Measurements from ENCODE around the gene IRX4. TPM values are rescaled to one million over a fixed set of nuclear protein-coding genes. Genes with fewer than 3 reads are reported as not detected.

Gene IRX4
- total and polyA plus RNA-seq, 2 of the 4 experiments (the other 2 are of a cell fraction), result not detected

DNA sequence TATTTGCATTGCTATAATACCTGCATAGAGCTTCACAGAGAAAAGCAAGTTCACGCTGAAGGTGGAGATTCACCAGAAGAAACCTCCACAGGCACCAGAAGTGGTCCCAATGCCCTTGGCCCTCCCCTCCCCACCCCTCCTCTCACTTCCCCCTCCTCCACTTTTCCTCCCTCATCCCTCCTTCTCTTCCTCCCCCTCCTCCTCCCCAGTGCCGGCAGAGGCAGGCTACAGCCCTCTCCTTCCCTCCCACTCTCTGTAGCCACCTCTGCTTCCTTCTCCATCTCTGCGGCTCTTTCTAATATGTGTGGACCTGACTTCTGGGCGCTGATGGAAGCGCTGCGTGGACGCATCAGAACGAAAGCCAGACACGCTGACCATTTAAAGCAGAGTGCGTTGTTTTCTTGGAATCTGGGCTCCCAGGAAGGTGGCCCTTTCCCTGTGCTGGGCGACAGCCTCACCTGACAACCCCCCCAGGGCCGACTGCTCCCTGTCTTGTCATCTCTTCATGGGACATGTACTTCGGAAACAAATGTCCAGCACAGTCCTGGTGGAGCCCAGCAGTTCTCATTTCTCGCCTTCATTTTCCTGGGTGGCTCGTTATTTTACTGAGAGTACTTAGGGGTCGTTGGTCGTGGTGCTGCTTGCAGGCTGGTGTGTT is 52.0 kb downstream of the IRX4 start:
- Histone ChIP-seq H3K9me1 (ENCODE audit: insufficient read depth, low read length) (0 out of 2 replicates have a peak, but pooled peaks cover 2% of the 10 kb centered on the region), H2BK15ac (ENCODE audit: low read depth, low read length) (no peak overlapping the region), H3K23ac (ENCODE audit: low read depth, low read length) (no peak overlapping the region), H3K27me3 (ENCODE audit: control insufficient read depth, insufficient read depth, low read length) (peaks cover 23% of the 10 kb centered on the region), H4K91ac (ENCODE audit: insufficient read depth, low read depth, low read length) (no peak overlapping the region), H4K5ac (ENCODE audit: low read depth, low read length) (no peak overlapping the region), H3K4me3 (ENCODE audit: insufficient read depth, low read depth, low read length) (no peak overlapping the region), H3K4me1 (ENCODE audit: control insufficient read depth, insufficient read depth, low read length) (no peaks in the 10 kb centered on the region; the same call in 1 of the 2 replicates), H2BK20ac (ENCODE audit: low read depth, low read length) (no peak overlapping the region), H3K27ac (ENCODE audit: insufficient read depth, low read length) (no peak overlapping the region), H2BK5ac (ENCODE audit: low read depth, low read length, poor library complexity, severe bottlenecking) (no peak overlapping the region), H3K9ac (ENCODE audit: low read depth, low read length) (no peak overlapping the region), H2BK120ac (ENCODE audit: low read depth, low read length) (no peak overlapping the region), H3K56ac (ENCODE audit: extremely low read depth, insufficient read depth, low read length) (no peak overlapping the region), H3K4ac (ENCODE audit: low read depth, low read length) (no peak overlapping the region), H3K36me3 (ENCODE audit: control insufficient read depth, insufficient read depth, low read length) (peaks cover 5% of the 10 kb centered on the region), H4K20me1 (ENCODE audit: insufficient read depth, low read length) (no peaks in the 10 kb centered on the region), H2AK9ac (replicated peaks; ENCODE audit: low read depth, low read length, poor library complexity) (no peak overlapping the region), H2AFZ (replicated peaks; ENCODE audit: low read length, poor library complexity) (no peak overlapping the region), H2AK5ac (ENCODE audit: low read depth, low read length) (no peak overlapping the region), H3K18ac (ENCODE audit: low read depth, low read length) (no peak overlapping the region), H3K79me1 (ENCODE audit: low read depth in 1 of 2, low read length in 2 of 2) (no peaks in the 10 kb centered on the region), H4K8ac (ENCODE audit: low read depth in 2 of 2, low read length in 2 of 2) (no peak overlapping the region), H3K14ac (replicated peaks; ENCODE audit: low read depth, low read length) (no peak overlapping the region), H3K4me2 (ENCODE audit: low read depth, low read length) (no peak overlapping the region), H3K9me3 (ENCODE audit: control insufficient read depth, insufficient read depth, low read length) (no peaks in the 10 kb centered on the region)
- ChIA-PET POLR2A (ENCODE audit: unreplicated experiment) (no interaction called here), CTCF (no interaction called here)
- intact Hi-C loops (cut with micrococcal nuclease), result no loop called here
- TF ChIP-seq RFX5 (IDR thresholded peaks at IDR 0.05; ENCODE audit: low read depth, low read length) (no peak), BHLHE40 (IDR thresholded peaks at IDR 0.05; ENCODE audit: low read depth, low read length) (no peak), MAZ (IDR thresholded peaks at IDR 0.05; ENCODE audit: borderline replicate concordance, low read depth, low read length) (no peak), MAFK (IDR thresholded peaks at IDR 0.05; ENCODE audit: low read depth, low read length) (no peak), RCOR1 (IDR thresholded peaks at IDR 0.05; ENCODE audit: insufficient replicate concordance, low read length) (no peak), NFE2L2 (IDR thresholded peaks at IDR 0.05; ENCODE audit: low read depth, low read length) (no peak), RAD21 (IDR thresholded peaks at IDR 0.05; ENCODE audit: low read length) (no peak), POLR2A (IDR thresholded peaks at IDR 0.05; ENCODE audit: low read depth, low read length) (no peak), CHD1 (IDR thresholded peaks at IDR 0.05; ENCODE audit: low read depth, low read length) (no peak)
- TF ChIP-seq, protein P1, sequence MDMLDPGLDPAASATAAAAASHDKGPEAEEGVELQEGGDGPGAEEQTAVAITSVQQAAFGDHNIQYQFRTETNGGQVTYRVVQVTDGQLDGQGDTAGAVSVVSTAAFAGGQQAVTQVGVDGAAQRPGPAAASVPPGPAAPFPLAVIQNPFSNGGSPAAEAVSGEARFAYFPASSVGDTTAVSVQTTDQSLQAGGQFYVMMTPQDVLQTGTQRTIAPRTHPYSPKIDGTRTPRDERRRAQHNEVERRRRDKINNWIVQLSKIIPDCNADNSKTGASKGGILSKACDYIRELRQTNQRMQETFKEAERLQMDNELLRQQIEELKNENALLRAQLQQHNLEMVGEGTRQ (IDR thresholded peaks at IDR 0.05; ENCODE audit: low read depth, low read length), result no peak
- TF ChIP-seq, protein P2, sequence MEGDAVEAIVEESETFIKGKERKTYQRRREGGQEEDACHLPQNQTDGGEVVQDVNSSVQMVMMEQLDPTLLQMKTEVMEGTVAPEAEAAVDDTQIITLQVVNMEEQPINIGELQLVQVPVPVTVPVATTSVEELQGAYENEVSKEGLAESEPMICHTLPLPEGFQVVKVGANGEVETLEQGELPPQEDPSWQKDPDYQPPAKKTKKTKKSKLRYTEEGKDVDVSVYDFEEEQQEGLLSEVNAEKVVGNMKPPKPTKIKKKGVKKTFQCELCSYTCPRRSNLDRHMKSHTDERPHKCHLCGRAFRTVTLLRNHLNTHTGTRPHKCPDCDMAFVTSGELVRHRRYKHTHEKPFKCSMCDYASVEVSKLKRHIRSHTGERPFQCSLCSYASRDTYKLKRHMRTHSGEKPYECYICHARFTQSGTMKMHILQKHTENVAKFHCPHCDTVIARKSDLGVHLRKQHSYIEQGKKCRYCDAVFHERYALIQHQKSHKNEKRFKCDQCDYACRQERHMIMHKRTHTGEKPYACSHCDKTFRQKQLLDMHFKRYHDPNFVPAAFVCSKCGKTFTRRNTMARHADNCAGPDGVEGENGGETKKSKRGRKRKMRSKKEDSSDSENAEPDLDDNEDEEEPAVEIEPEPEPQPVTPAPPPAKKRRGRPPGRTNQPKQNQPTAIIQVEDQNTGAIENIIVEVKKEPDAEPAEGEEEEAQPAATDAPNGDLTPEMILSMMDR (conservative IDR thresholded peaks at IDR 0.05; ENCODE audit: low read depth, low read length), result no peak
- dilution Hi-C loops (cut with HindIII; ENCODE audit: low sequenced_read_pairs, unreplicated experiment), result no loop called here
- ATAC-seq (ENCODE audit: low read depth) (no peak), DNase-seq (no peak)
- no TSS peak for BruUV-seq (replicated peaks)
- 75% methylated on average over 8 of the region's 17 CpGs; no CpG with 5 or more reads in 1 of the 2 experiments for WGBS, 2 experiments (ENCODE audit: extremely low coverage in 2 of 2, insufficient read length in 1 of 2)
- in situ Hi-C loops (cut with MboI; ENCODE audit: low sequenced_read_pairs), result no loop called here
